ENCODE measurements around the gene ERP27.

DNA sequence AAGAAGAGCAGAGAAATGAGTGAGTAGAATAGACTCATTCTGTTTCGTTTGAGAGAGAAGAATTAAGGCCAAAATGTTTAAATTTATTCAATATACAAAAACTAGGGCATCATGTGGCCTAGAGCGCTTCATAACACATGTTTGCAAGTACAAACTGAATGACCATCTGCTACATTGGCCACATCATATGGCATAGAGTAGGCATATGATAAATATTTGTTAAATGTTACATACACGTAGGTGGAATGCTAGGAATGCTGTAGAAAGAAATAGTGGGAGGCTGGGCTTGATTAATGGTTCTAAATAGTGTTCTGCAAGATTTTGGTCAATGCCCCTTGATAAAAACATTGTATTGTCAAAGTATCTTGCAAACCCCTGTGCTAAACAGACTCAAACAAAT lies 63.5 kb downstream of the ERP27 start:
- TF ChIP-seq EZH2 (IDR thresholded peaks at IDR 0.05; ENCODE audit: low read length, missing control alignments) (no peak), CTCF (conservative IDR thresholded peaks at IDR 0.05 in 1 of 2, IDR thresholded peaks at IDR 0.05 in 1 of 2; ENCODE audit: low read depth in 1 of 2, low read length in 2 of 2) (no peak)

All from fibroblast of lung (primary cell).